Activated CD8-positive, alpha-beta T cell treated with anti-CD3 and anti-CD28 coated beads, Interleukin-2, amount 10 ng/mL, durations not matched to agents 7 days and 5 days (primary cell): Measurements from ENCODE around the gene FES. TPM values are rescaled to one million over a fixed set of nuclear protein-coding genes. Genes with fewer than 3 reads are reported as not detected.
"Not testable (repeated sequence)": the region's sequence is repeated elsewhere in the genome, so short reads cannot be mapped to it uniquely, and the experiment has no call there.

Experiments
- ATAC-seq: fragments of 150-1000 bp; cut with Tn5 transposase; one replicate; pipeline ENCODE4 v1.10.0; 2021; ENCODE audit warnings: moderate library complexity
- CTCF ChIA-PET: fragments of 350-600 bp; sonication (Branson Sonifier 250); formaldehyde crosslinking; loops from one replicate; lab custom pipeline; 2021; ENCODE audit warnings: antibody characterized with exemption; lab: Charles Lee
- POLR2A ChIA-PET: fragments of 350-600 bp; sonication (Branson Sonifier 250); formaldehyde crosslinking; loops from one replicate; lab custom pipeline; 2021; ENCODE audit warnings: antibody characterized with exemption; lab: Charles Lee
- DNase-seq: peaks from one replicate; pipeline ENCODE4 v3.0.0-alpha.2; 2020
- H3K27ac Mint-ChIP-seq: one replicate; pipeline ENCODE4 v1.8.0; 2021; ENCODE audit warnings: mild to moderate bottlenecking, mixed read lengths
- H3K27me3 Mint-ChIP-seq: one replicate; pipeline ENCODE4 v1.8.0; 2021; ENCODE audit warnings: low read depth, mixed read lengths
- H3K36me3 Mint-ChIP-seq: one replicate; pipeline ENCODE4 v1.8.0; 2021; ENCODE audit warnings: low read depth, mixed read lengths
- H3K4me1 Mint-ChIP-seq: one replicate; pipeline ENCODE4 v1.8.0; 2021; ENCODE audit warnings: low read depth, mixed read lengths
- H3K4me3 Mint-ChIP-seq: one replicate; pipeline ENCODE4 v1.8.0; 2021; ENCODE audit warnings: mild to moderate bottlenecking, mixed read lengths
- H3K9me3 Mint-ChIP-seq: one replicate; pipeline ENCODE4 v1.8.0; 2022; ENCODE audit warnings: mixed read lengths; ENCODE audit not compliant: insufficient read depth
- total RNA-seq, 2 experiments: library from RNA; stranded (reverse); gene quantifications; one replicate each; pipeline ENCODE4 v1.2.3, GENCODE V29; 2021

FES gene
- total RNA-seq, 2 experiments from 2014 or later: 10.5 to 11.1 TPM

DNA sequence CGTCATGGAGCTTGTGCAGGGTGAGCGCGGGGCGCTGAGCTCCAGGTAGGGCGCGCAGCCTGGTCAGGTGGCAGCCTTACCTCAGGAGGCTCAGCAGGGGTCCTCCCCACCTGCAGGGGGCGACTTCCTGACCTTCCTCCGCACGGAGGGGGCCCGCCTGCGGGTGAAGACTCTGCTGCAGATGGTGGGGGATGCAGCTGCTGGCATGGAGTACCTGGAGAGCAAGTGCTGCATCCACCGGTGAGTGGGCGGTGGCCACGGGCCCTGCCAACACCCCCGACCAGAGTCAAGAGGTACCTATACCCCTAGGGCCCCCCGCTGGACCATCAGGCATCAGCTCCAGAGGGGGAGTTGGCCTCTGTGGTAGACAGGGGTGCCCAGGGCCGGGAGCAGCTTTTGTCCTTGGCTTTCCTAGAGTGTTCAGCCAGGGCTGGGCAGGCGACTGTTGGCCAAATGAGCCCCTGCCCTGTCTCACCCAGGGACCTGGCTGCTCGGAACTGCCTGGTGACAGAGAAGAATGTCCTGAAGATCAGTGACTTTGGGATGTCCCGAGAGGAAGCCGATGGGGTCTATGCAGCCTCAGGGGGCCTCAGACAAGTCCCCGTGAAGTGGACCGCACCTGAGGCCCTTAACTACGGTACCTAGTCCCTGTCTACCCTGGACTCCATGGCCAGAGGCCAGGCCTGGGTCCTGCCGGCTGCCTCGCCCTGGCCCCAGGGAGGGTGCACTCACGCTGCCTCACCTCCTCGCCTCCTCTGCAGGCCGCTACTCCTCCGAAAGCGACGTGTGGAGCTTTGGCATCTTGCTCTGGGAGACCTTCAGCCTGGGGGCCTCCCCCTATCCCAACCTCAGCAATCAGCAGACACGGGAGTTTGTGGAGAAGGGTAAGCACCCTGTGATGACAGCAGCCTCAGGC is 9.1 kb downstream of the FES start:
- no peak overlapping the region for H3K27ac Mint-ChIP-seq
- no peak for ATAC-seq
- H3K27me3 Mint-ChIP-seq: no peaks in the 10 kb centered on the region
- peaks cover 11% of the 10 kb centered on the region for H3K4me1 Mint-ChIP-seq
- H3K4me3 Mint-ChIP-seq: no peak overlapping the region
- ChIA-PET POLR2A (interaction anchor here (1.7 kb wide), 1 partner anchor 10 kb away, joined by 5 read pairs; the partner anchor contains the start of gene MAN2A2), CTCF (interaction anchor here (2.4 to 17.2 kb wide), 2 partner anchors 8 to 37 kb away, joined by 19 to 328 read pairs; partner anchors contain the start of genes HDDC3 and UNC45A)
- H3K36me3 Mint-ChIP-seq: peaks cover 15% of the 10 kb centered on the region
- H3K9me3 Mint-ChIP-seq: no peaks in the 10 kb centered on the region
- DNase-seq: no peak

DNA sequence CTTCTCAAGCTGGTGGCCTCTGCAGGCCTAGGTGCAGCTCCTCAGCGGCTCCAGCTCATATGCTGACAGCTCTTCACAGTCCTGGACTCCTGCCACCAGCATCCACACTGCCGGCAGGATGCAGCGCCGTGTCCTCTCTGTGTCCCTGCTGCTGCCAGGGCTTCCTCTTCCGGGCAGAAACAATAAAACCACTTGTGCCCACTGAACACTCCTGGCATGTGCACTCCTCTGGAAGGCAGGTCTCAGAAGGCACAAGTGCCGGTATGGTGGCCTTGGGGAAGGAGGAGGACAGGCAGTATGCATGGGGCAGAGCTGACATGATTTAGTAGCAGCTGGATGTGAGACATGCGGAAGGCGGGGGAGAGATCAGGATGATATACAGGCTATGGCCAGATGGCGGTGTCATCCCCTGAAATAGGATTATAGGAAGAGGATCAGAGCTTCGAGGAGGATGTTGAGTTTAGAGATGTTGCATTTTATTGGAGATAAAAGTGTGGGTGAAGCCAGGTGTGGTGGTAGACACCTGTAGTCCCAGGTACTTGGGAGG is 11.3 kb downstream of the FES start:
- no peak for DNase-seq
- POLR2A ChIA-PET: interaction anchor here (0.6 to 1.0 kb wide), 2 partner anchors 9 to 25 kb away, joined by 3 to 4 read pairs; no protein-coding TSS in a partner anchor
- Mint-ChIP-seq H3K4me3 (no peak overlapping the region), H3K27me3 (no peaks in the 10 kb centered on the region), H3K9me3 (no peaks in the 10 kb centered on the region), H3K27ac (no peak overlapping the region), H3K4me1 (no peaks in the 10 kb centered on the region), H3K36me3 (peaks cover 14% of the 10 kb centered on the region)
- CTCF ChIA-PET: interaction anchor here (2.4 to 17.2 kb wide), 2 partner anchors 10 to 35 kb away, joined by 19 to 328 read pairs; partner anchors contain the start of genes HDDC3 and UNC45A
- ATAC-seq: no peak

DNA sequence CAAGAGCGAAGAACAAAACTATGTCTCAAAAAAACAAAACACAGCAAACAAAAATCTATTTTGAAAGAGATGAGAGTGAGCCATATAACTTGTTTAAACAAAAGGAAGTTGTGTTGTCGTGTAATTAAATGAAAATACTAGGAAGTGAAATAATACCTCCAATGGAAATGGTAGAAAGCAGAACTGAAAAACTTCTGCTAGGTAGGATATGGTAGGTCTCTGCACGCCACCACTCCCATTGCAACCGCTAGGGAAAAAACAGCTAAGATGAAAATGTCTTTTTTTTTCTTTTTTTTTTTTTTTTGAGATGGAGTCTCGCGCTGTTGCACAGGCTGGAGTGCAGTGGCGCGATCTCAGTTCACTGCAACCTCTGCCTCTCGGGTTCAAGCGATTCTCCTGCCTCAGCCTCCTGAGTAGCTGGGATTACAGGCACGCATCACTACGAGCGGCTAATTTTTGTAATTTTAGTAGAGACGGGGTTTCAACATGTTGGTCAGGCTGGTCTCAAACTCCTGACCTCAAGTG is 12.9 kb downstream of the FES start:
- DNase-seq, ATAC-seq, H3K27ac Mint-ChIP-seq, POLR2A ChIA-PET, H3K4me3 Mint-ChIP-seq, H3K27me3 Mint-ChIP-seq, H3K9me3 Mint-ChIP-seq: not testable (repeated sequence)
- CTCF ChIA-PET: interaction anchor here (1.2 to 17.2 kb wide), 2 partner anchors 11 to 33 kb away, joined by 3 to 328 read pairs; partner anchors contain the start of genes HDDC3 and UNC45A
- Mint-ChIP-seq H3K36me3 (peaks cover 11% of the 10 kb centered on the region), H3K4me1 (peaks cover 12% of the 10 kb centered on the region)

DNA sequence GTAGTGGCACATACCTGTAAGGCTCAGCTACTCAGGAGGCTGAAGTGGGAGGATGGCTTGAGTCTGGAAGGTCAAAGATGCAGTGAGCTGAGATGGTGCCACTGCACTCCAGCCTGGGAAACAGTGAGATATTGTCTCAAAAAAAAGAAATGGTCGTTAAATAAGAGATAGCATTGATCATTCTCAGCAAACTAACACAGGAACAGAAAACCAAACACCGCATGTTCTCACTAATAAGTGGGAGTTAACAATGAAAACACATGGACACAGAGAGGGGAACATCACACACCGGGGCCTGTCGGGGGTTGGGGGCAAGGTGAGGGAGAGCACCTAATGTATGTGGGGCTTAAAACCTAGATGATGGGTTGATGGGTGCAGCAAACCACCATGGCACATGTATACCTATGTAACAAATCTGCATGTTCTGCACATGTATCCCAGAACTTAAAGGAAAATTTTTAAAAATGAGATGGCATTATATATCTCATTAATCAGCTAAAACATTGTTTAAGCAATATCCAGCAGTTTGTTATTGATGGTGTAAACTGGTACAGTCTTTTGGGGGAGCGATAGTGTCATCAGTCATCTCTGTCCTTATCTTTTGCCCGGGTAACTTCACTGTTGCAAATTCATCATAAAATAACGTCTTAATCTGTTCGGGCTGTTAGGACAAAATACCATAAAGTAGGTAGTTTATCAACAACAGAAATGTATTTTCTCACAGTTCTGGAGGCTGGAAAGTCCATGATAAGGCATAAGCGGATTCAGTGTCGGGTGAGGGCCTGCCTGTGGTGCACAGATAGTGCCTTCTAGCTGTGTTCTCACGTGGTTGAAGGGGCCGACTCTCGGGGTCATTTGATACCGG is 17.1 kb downstream of the FES start:
- POLR2A ChIA-PET: interaction anchor here (8.8 kb wide), 1 partner anchor 31 kb away, joined by 110 read pairs; the partner anchor contains the start of genes HDDC3 and UNC45A
- Mint-ChIP-seq H3K4me1 (peaks cover 28% of the 10 kb centered on the region), H3K36me3 (peaks cover 16% of the 10 kb centered on the region), H3K4me3 (peak overlapping the region; percentile 90), H3K27ac (peak overlapping the region; percentile 93), H3K27me3 (no peaks in the 10 kb centered on the region), H3K9me3 (no peaks in the 10 kb centered on the region)
- ATAC-seq: no peak
- CTCF ChIA-PET: interaction anchor here (0.7 to 17.2 kb wide), 9 partner anchors 16 to 252 kb away, joined by 3 to 328 read pairs (median 3); partner anchors contain the start of genes HDDC3, RCCD1 and UNC45A
- no peak for DNase-seq

DNA sequence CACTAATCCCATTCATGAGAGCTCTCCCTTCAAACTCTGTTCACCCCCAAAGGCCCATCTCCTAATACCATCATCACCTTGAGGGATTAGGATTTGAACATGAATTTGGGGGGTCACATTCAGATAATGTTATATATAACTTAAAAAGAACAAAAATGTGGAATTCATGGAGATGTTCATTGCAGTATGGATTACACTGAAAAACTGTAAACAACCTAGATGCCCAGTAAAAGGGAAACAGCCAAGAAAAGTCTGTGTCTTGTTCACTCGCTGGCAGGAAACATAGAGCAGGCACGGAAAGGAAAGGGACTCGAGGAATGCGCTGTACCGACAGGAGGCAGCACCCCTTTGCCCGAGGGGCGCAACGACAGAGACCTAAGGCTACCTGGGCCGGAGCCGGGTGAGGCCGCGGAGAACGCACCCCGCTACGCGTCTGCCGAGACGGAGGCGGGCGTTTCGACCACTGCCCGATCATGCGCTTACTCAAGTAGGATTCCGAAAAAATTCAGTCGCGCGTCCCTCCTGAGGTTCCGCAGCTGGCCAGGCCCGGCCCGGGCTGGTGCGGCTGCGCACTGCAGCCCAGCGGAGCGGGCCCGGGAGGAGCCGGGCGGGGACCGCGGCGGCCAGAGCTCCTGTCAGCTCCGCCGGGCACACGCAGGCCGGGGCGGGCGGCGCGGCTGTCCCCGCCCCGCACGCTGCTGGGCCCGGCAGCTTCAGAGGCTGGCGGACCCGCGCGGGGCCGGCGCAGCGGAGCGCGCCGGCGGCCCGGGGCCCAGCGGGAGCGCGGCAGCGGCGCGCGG is 17.9 kb downstream of the FES start:
- H3K27me3 Mint-ChIP-seq: no peaks in the 10 kb centered on the region
- POLR2A ChIA-PET: interaction anchor here (0.6 to 8.8 kb wide), 7 partner anchors 10 to 185 kb away, joined by 3 to 110 read pairs (median 5); partner anchors contain the start of genes BLM, HDDC3 and UNC45A

DNA sequence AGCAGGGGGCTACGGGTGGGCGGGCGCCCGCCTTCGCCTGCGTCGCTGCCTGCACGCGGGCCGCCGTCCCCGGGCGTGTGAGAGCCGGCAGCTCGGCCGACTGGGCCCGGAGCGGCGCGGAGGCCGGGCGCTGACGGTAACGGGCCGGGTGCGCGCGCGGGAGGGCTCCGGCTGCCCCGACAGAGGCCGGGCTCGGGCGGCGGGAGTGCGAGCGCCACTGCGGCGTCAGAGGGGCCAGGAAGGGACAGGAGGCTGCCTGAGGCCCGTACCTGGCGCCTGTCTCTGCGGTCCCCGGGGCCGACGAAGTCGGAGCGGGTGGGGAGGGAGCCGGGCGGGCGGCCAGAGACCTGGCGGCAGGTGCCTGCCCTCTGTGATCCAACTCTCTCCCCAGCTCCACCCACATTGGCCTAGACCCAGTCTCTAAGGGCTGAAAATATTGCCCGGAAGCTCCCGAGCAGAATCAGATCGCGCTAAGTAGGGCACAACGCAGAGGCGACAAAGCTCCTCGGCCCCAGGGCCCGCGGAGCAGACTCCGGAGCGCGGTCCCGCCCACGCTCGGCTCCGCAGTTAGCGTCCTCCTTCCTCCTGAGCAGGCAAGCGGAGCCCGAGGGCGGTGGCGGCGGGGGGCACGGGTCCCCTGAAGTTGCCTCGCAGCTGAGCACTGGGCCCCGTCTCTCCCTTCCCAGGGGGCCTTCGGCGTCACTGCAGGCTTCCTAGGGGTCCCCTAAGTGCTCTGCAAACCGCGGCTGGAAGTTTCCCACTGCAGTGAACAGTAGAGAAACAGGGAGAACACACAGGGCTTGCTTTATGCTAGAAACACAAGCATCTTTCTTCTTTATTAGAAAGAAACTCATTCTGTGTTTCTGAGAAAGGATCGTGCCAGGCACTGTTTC is 18.8 kb downstream of the FES start, which contains the start of gene MAN2A2:
Gene MAN2A2, plus strand, starts transcription at position 463 of the 893 bp plus-strand sequence. CDS start 906 bp downstream, outside the sequence.
- Mint-ChIP-seq H3K9me3 (no peaks in the 10 kb centered on the region), H3K4me1 (peaks cover 28% of the 10 kb centered on the region), H3K4me3 (peak within 1 kb of the TSS; percentile 90), H3K36me3 (peaks cover 31% of the 10 kb centered on the region), H3K27me3 (no peaks in the 10 kb centered on the region), H3K27ac (peak within 1 kb of the TSS; percentile 93)
- ATAC-seq (peak; percentile 78), DNase-seq (peak; percentile 81)
- ChIA-PET POLR2A (interaction anchor here (0.8 to 8.8 kb wide), 10 partner anchors 8 to 341 kb away, joined by 3 to 110 read pairs (median 4); partner anchors contain the start of genes BLM, HDDC3, RCCD1 and UNC45A), CTCF (interaction anchor here (0.9 to 17.2 kb wide), 15 partner anchors 11 to 583 kb away, joined by 3 to 328 read pairs (median 3); partner anchors contain the start of genes BLM, HDDC3, RCCD1 and UNC45A)

More for the DNA sequence above, 17.9 kb downstream of the FES start:
- no peaks in the 10 kb centered on the region for H3K9me3 Mint-ChIP-seq
- DNase-seq (peak; percentile 80), ATAC-seq (peak; percentile 84)
- peak overlapping the region; percentile 93 for H3K27ac Mint-ChIP-seq
- H3K4me3 Mint-ChIP-seq: peak overlapping the region; percentile 90
- peaks cover 28% of the 10 kb centered on the region for H3K4me1 Mint-ChIP-seq
- H3K36me3 Mint-ChIP-seq: peaks cover 25% of the 10 kb centered on the region
- CTCF ChIA-PET: interaction anchor here (0.7 to 17.2 kb wide), 17 partner anchors 16 to 582 kb away, joined by 3 to 328 read pairs (median 3); partner anchors contain the start of genes HDDC3, RCCD1 and UNC45A

DNA sequence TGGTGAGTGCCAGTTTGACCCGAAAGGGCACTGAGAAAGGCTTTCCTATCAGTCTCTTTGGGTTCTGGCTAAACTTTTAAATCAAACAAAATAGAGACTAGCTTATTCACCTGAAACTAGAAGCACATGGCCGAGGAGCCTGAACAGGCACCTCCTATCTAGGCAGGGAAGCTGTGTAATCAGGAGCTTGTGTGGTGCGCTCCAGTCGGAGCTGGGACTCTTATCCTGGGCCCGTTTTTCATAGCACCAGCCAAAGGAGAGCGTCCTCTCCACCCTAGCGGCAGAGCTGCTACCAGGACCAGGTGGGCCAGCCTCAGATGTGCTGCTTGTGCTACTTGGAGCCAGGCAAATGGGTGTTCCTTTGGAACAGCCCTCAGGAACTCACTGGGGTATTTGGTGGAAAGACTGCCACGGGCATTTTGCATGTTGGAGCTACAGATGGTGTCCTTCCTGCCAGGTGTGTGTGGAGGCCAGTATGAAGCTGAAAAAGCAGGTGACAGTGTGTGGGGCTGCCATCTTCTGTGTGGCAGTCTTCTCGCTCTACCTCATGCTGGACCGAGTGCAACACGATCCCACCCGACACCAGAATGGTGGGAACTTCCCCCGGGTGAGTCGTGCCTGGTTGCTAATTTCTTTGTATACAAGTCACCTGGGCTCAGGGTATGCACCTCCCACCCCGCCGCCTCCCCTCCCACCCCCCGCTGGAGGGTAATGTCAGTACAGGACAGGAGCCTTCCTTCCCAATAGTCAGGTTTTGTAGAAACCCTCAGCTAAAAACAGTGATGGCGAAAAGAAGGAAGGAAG is 19.6 kb downstream of the FES start:
- Mint-ChIP-seq H3K27me3 (no peaks in the 10 kb centered on the region), H3K9me3 (no peaks in the 10 kb centered on the region), H3K27ac (peak overlapping the region; percentile 88), H3K36me3 (peaks cover 36% of the 10 kb centered on the region), H3K4me3 (peak overlapping the region; percentile 79), H3K4me1 (peaks cover 28% of the 10 kb centered on the region)
- POLR2A ChIA-PET: interaction anchor here (0.6 to 8.8 kb wide), 9 partner anchors 8 to 342 kb away, joined by 3 to 110 read pairs (median 4); partner anchors contain the start of genes BLM, HDDC3, RCCD1 and UNC45A
- ATAC-seq (no peak), DNase-seq (no peak)
- CTCF ChIA-PET: interaction anchor here (0.9 to 17.2 kb wide), 10 partner anchors 10 to 584 kb away, joined by 3 to 328 read pairs (median 4); partner anchors contain the start of genes BLM, HDDC3 and UNC45A

DNA sequence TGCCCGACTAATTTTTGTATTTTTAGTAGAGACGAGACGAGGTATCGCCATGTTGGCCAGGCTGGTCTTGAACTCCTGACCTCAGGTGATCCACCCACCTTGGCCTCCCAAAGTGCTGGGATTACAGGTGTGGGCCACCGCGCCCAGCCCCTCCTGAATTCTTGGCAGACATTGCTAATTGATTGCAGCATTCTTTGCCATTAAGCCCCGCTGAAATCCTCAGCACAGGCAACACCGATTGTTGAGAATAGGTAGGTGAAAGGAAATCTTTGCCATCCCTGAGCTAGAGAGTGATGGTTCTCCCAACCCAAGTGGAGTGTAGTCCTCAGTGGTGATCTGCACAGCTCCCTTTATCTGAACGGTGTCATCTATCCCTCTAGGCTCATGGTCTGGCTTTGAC is 20.4 kb downstream of the FES start:
- Mint-ChIP-seq H3K4me1 (peaks cover 28% of the 10 kb centered on the region), H3K4me3 (no peak overlapping the region), H3K27me3 (no peaks in the 10 kb centered on the region), H3K36me3 (peaks cover 41% of the 10 kb centered on the region), H3K9me3 (no peaks in the 10 kb centered on the region), H3K27ac (no peak overlapping the region)
- ChIA-PET CTCF (interaction anchor here (0.9 to 17.2 kb wide), 3 partner anchors 14 to 405 kb away, joined by 3 to 328 read pairs (median 5); partner anchors contain the start of genes HDDC3 and UNC45A), POLR2A (interaction anchor here (0.6 to 8.8 kb wide), 3 partner anchors 9 to 185 kb away, joined by 3 to 110 read pairs (median 5); partner anchors contain the start of genes HDDC3 and UNC45A)
- DNase-seq (no peak), ATAC-seq (no peak)
